ENCODE measurements around the gene CTNNB1. TPM values are rescaled to one million over a fixed set of nuclear protein-coding genes. Genes with fewer than 3 reads are reported as not detected.
A peak's percentile ranks its signal among the peaks of the same experiment; 100 is the strongest.

Gene CTNNB1
- total and polyA plus RNA-seq, 2 of the 13 experiments (the other 11 are each of a cell fraction or from before 2014, with no cell fraction given): 398 to 489 TPM

DNA sequence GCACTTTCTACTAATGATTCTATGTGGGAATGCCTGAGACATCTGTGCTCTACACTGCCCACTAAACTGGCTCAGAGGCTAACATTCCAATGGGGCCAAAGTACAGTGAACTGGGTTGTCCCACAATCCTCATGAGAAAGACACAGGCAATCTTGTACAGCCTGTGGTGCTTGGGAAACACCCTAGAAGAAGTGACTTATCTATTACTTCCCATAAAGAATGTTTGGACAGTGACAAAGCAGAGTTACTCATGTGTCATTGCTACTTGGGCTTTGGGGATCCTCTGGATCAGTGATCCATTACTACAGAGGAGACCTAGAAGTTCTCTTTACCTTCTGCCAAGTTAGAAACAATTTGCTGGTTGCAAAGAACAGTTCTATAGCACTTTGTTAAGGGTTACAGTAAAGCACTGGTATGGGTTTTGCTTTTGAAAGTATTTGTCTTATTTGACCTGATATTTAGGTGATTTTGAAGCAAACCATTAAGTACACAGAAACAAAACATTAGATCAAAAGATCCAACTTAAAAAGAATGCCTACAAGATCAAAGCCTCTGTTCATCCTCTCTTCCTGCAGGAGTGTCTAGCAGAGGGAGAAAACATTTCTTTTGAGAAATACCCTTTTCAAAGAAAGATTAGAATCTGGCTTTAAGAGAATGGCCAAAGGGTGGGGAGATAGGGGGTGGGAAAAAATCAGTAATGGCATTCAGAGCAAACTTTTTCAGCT is 75.8 kb downstream of the CTNNB1 start (continued):
- TF ChIP-seq, protein P1, sequence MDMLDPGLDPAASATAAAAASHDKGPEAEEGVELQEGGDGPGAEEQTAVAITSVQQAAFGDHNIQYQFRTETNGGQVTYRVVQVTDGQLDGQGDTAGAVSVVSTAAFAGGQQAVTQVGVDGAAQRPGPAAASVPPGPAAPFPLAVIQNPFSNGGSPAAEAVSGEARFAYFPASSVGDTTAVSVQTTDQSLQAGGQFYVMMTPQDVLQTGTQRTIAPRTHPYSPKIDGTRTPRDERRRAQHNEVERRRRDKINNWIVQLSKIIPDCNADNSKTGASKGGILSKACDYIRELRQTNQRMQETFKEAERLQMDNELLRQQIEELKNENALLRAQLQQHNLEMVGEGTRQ (IDR thresholded peaks at IDR 0.05; ENCODE audit: low read depth, low read length): no peak
- TF ChIP-seq, protein P1 (CRISPR knock-in tag; IDR thresholded peaks at IDR 0.05; ENCODE audit: borderline replicate concordance): no peak
- TF ChIP-seq ZNF777 (CRISPR knock-in tag; IDR thresholded peaks at IDR 0.05) (no peak), HOXA5 (CRISPR knock-in tag; IDR thresholded peaks at IDR 0.05) (no peak), PITX1 (CRISPR knock-in tag; IDR thresholded peaks at IDR 0.05) (peak; percentile 60; the same call in 1 of the 2 replicates), ZFX (CRISPR knock-in tag; IDR thresholded peaks at IDR 0.05; ENCODE audit: low read depth) (no peak), BORCS8-MEF2B (CRISPR knock-in tag; IDR thresholded peaks at IDR 0.05) (no peak), GATA4 (IDR thresholded peaks at IDR 0.05; ENCODE audit: borderline replicate concordance, low read depth) (peak; percentile 49; the same call in 1 of the 2 replicates), NFIB (CRISPR knock-in tag; IDR thresholded peaks at IDR 0.05; ENCODE audit: borderline replicate concordance) (no peak), ZFP82 (CRISPR knock-in tag; IDR thresholded peaks at IDR 0.05; ENCODE audit: borderline replicate concordance) (no peak), ZNF629 (CRISPR knock-in tag; conservative IDR thresholded peaks at IDR 0.05) (peak; percentile 11; the same call in 1 of the 2 replicates), TCF7 (IDR thresholded peaks at IDR 0.05; ENCODE audit: low read depth) (peak; percentile 91), ZNF841 (CRISPR knock-in tag; IDR thresholded peaks at IDR 0.05; ENCODE audit: borderline replicate concordance) (no peak), SOX5 (CRISPR knock-in tag; IDR thresholded peaks at IDR 0.05; ENCODE audit: borderline replicate concordance) (peak; percentile 43; the same call in 1 of the 2 replicates), ZNF792 (CRISPR knock-in tag; IDR thresholded peaks at IDR 0.05) (no peak), RXRA (CRISPR knock-in tag; IDR thresholded peaks at IDR 0.05) (peak; percentile 27; the same call in 1 of the 2 replicates), ZNF496 (CRISPR knock-in tag; IDR thresholded peaks at IDR 0.05; ENCODE audit: insufficient replicate concordance) (no peak), AHR (CRISPR knock-in tag; IDR thresholded peaks at IDR 0.05) (no peak)
- TF ChIP-seq, protein P2, sequence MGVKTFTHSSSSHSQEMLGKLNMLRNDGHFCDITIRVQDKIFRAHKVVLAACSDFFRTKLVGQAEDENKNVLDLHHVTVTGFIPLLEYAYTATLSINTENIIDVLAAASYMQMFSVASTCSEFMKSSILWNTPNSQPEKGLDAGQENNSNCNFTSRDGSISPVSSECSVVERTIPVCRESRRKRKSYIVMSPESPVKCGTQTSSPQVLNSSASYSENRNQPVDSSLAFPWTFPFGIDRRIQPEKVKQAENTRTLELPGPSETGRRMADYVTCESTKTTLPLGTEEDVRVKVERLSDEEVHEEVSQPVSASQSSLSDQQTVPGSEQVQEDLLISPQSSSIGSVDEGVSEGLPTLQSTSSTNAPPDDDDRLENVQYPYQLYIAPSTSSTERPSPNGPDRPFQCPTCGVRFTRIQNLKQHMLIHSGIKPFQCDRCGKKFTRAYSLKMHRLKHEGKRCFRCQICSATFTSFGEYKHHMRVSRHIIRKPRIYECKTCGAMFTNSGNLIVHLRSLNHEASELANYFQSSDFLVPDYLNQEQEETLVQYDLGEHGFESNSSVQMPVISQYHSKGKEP (CRISPR knock-in tag; IDR thresholded peaks at IDR 0.05): no peak
- TF ChIP-seq, protein P3, sequence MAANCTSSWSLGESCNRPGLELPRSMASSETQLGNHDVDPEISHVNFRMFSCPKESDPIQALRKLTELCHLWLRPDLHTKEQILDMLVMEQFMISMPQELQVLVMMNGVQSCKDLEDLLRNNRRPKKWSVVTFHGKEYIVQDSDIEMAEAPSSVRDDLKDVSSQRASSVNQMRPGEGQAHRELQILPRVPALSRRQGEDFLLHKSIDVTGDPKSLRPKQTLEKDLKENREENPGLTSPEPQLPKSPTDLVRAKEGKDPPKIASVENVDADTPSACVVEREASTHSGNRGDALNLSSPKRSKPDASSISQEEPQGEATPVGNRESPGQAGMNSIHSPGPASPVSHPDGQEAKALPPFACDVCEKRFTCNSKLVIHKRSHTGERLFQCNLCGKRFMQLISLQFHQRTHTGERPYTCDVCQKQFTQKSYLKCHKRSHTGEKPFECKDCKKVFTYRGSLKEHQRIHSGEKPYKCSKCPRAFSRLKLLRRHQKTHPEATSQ (CRISPR knock-in tag; IDR thresholded peaks at IDR 0.05; ENCODE audit: borderline replicate concordance): no peak

All from HepG2 (cell line).